ENCODE data around the gene SCD5.

DNA sequence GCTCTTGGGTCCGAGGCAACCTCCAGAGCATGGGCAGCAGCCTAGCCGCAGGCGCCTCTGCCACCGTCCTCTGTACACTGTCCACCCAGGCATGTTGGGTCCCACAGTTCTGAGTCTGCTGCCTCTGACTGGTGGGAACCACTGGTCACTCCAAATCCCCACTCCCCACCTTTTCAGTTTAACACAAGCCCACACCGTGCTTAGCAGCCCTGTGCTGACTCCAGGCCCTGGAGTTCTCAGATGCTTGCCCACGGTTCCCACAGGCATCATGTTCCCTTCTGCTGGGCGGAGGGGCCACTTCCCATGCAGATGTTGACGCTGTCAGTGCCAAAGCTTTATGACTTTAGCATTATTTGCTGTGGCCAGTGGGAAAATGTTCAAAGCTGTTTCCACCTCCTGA, 104.5 kb downstream of the SCD5 start:
- TF ChIP-seq, protein P1, sequence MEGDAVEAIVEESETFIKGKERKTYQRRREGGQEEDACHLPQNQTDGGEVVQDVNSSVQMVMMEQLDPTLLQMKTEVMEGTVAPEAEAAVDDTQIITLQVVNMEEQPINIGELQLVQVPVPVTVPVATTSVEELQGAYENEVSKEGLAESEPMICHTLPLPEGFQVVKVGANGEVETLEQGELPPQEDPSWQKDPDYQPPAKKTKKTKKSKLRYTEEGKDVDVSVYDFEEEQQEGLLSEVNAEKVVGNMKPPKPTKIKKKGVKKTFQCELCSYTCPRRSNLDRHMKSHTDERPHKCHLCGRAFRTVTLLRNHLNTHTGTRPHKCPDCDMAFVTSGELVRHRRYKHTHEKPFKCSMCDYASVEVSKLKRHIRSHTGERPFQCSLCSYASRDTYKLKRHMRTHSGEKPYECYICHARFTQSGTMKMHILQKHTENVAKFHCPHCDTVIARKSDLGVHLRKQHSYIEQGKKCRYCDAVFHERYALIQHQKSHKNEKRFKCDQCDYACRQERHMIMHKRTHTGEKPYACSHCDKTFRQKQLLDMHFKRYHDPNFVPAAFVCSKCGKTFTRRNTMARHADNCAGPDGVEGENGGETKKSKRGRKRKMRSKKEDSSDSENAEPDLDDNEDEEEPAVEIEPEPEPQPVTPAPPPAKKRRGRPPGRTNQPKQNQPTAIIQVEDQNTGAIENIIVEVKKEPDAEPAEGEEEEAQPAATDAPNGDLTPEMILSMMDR (IDR thresholded peaks at IDR 0.05) = no peak
- TF ChIP-seq POLR2A (IDR thresholded peaks at IDR 0.05) = no peak
